K562 (cell line): Measurements from ENCODE around the gene SLC1A2. TPM values are rescaled to one million over a fixed set of nuclear protein-coding genes. Genes with fewer than 3 reads are reported as not detected.
A peak's percentile ranks its signal among the peaks of the same experiment; 100 is the strongest.

Source experiments
- ATAC-seq: fragments of 200-7000 bp; cut with Tn5 transposase; 3 replicates; pipeline ENCODE4 v1.9.1; 2020; ENCODE audit warnings: moderate library complexity
- BruUV-seq: library from RNA; stranded (reverse); fragments of 400-500 nt; replicated peaks from 2 replicates; lab custom pipeline; 2021; lab: Mats Ljungman, UMichigan
- CTCF ChIA-PET: fragments of 300-600 bp; formaldehyde crosslinking; extraction: SDS; loops from one replicate; lab custom pipeline; 2021; ENCODE audit warnings: low intra/inter-chr PET ratio; lab: Yijun Ruan, JAX
- POLR2A ChIA-PET: fragments of 300-600, 350-650 bp; sonication (Branson Sonifier 250); formaldehyde crosslinking; extraction: SDS; loops from one replicate; lab custom pipeline; 2021; ENCODE audit warnings: antibody characterized with exemption, inconsistent platforms; lab: Yijun Ruan, JAX
- DNase-seq, 4 experiments: peaks; one replicate each; pipeline versions ENCODE4 v3.0.0 to v3.0.0-alpha.2; 2011 to 2018; ENCODE audit warnings: low spot score in 3 of 4, mixed read lengths in 3 of 4; ENCODE audit errors: extremely low read depth in 1 of 4
- FAIRE-seq: peaks from 2 replicates; lab custom pipeline; 2011; peaks lifted over from hg19 to GRCh38; lab: Jason Lieb, UNC
- H2AFZ ChIP-seq: 2 replicates; pipeline ENCODE4 v1.6.0; 2011; ENCODE audit warnings: low read depth, low read length, control low read depth, inconsistent platforms
- H3K27ac ChIP-seq: fragments of 200-600 bp; 3 replicates; pipeline ENCODE4 v1.8.0; 2011; ENCODE audit warnings: low read depth, mild to moderate bottlenecking, control low read depth, inconsistent platforms, low read length, moderate library complexity, mixed read lengths; ENCODE audit errors: extremely low read depth
- H3K27me3 ChIP-seq, 2 experiments: fragments of 300-600 bp in 1 of 2; 2 replicates in 1 of 2; 3 replicates in 1 of 2; pipeline versions ENCODE4 v1.6.0 to v1.8.0; 2011; ENCODE audit warnings: inconsistent platforms in 2 of 2, low read length in 2 of 2, mild to moderate bottlenecking in 1 of 2, mixed read lengths in 1 of 2, moderate library complexity in 1 of 2; ENCODE audit not compliant: control insufficient read depth in 2 of 2, insufficient read depth in 2 of 2
- H3K36me3 ChIP-seq: fragments of 300-600 bp; 3 replicates; pipeline ENCODE4 v1.8.0; 2011; ENCODE audit warnings: mild to moderate bottlenecking, low read length, inconsistent platforms; ENCODE audit not compliant: control insufficient read depth, insufficient read depth
- H3K4me1 ChIP-seq, 2 experiments: fragments of 200-600 bp in 1 of 2; replicated peaks in 1 of 2; 2 replicates in 1 of 2; 3 replicates in 1 of 2; pipeline versions ENCODE4 v1.5.1 to v1.8.0; 2011; ENCODE audit warnings: inconsistent platforms in 2 of 2, low read length in 2 of 2, mild to moderate bottlenecking in 1 of 2, mixed read lengths in 1 of 2, moderate library complexity in 1 of 2; ENCODE audit not compliant: control insufficient read depth in 2 of 2, insufficient read depth in 2 of 2
- H3K4me2 ChIP-seq: 2 replicates; pipeline ENCODE4 v1.6.1; 2011; ENCODE audit warnings: low read length, control low read depth, inconsistent platforms, mixed read lengths; ENCODE audit not compliant: insufficient read depth
- H3K4me3 ChIP-seq: fragments of 200-600 bp; sonication (generic), shearing (Covaris generic); 2 replicates; pipeline ENCODE4 v1.5.1; 2016; ENCODE audit warnings: control low read depth, inconsistent platforms
- H3K79me2 ChIP-seq: fragments of 200-600 bp; 3 replicates; pipeline ENCODE4 v1.8.0; 2011; ENCODE audit warnings: low read length, inconsistent platforms; ENCODE audit not compliant: control insufficient read depth, insufficient read depth
- H3K9ac ChIP-seq, 2 experiments: 2 replicates each; pipeline versions ENCODE4 v1.6.0 to v1.6.1; 2011; ENCODE audit warnings: low read depth in 2 of 2, low read length in 2 of 2, control low read depth in 1 of 2, inconsistent platforms in 1 of 2, mild to moderate bottlenecking in 1 of 2, mixed read lengths in 1 of 2; ENCODE audit not compliant: insufficient read depth in 1 of 2
- H3K9me1 ChIP-seq: one replicate; pipeline ENCODE4 v1.6.0; 2011; ENCODE audit warnings: inconsistent platforms, mild to moderate bottlenecking, low read length, moderate library complexity; ENCODE audit not compliant: control insufficient read depth, insufficient read depth
- H3K9me3 ChIP-seq: replicated peaks from 2 replicates; pipeline ENCODE4 v1.5.1; 2011; ENCODE audit warnings: low read depth, low read length, inconsistent platforms; ENCODE audit not compliant: control insufficient read depth, insufficient read depth
- H4K20me1 ChIP-seq: replicated peaks from 2 replicates; pipeline ENCODE4 v1.6.1; 2011; ENCODE audit warnings: low read length, inconsistent platforms, mixed read lengths; ENCODE audit not compliant: control insufficient read depth, insufficient read depth
- ARNT ChIP-seq, 2 experiments: fragments of 450-650 bp; IDR thresholded peaks; 2 replicates each; pipeline ENCODE4 v1.6.1; 2016; ENCODE audit warnings: mild to moderate bottlenecking in 1 of 2
- BHLHE40 ChIP-seq: IDR thresholded peaks from 2 replicates; pipeline ENCODE4 v1.6.1; 2011; ENCODE audit warnings: low read length, improper control_type of control experiment
- DIDO1 ChIP-seq: fragments of 450-650 bp; IDR thresholded peaks from 2 replicates; pipeline ENCODE4 v1.6.1; 2016; ENCODE audit warnings: low read depth, missing biosample characterization, missing genetic modification characterization
- EGR1 ChIP-seq: fragments of 450-650 bp; conservative IDR thresholded peaks from 2 replicates; pipeline ENCODE4 v1.6.1; 2017; ENCODE audit warnings: mild to moderate bottlenecking
- GABPB2 ChIP-seq: fragments of 250-450 bp; sonication (Bioruptor Pico); conservative IDR thresholded peaks from 2 replicates; pipeline ENCODE4 v1.5.1; 2021; ENCODE audit warnings: mild to moderate bottlenecking
- HBP1 ChIP-seq: fragments of 450-650 bp; formaldehyde crosslinking; IDR thresholded peaks from 2 replicates; pipeline ENCODE4 v1.4.0; 2022; ENCODE audit warnings: missing genetic modification characterization
- HMGN3 ChIP-seq: IDR thresholded peaks from 2 replicates; pipeline ENCODE4 v1.6.1; 2011; ENCODE audit warnings: borderline replicate concordance, low read depth, mild to moderate bottlenecking, mixed read lengths, low read length; ENCODE audit not compliant: insufficient read length; ENCODE audit errors: extremely low read depth
- HNRNPLL ChIP-seq: fragments of 200-400 bp; formaldehyde crosslinking; IDR thresholded peaks from 2 replicates; pipeline ENCODE4 v1.6.1; 2017; ENCODE audit warnings: low read length, low read depth, mild to moderate bottlenecking; ENCODE audit not compliant: poor library complexity, severe bottlenecking
- THRAP3 ChIP-seq: fragments of 450-650 bp; IDR thresholded peaks from 2 replicates; pipeline ENCODE4 v1.6.1; 2016; ENCODE audit warnings: mild to moderate bottlenecking, inconsistent platforms, borderline replicate concordance
- TSC22D4 ChIP-seq: fragments of 450-650 bp; IDR thresholded peaks from 2 replicates; pipeline ENCODE4 v1.6.1; 2016; ENCODE audit warnings: missing genetic modification characterization, missing biosample characterization, control low read depth
- XRCC5 ChIP-seq: fragments of 200-400 bp; formaldehyde crosslinking; IDR thresholded peaks from 2 replicates; pipeline ENCODE4 v1.6.1; 2017; ENCODE audit warnings: low read depth, mild to moderate bottlenecking, low read length
- ZNF140 ChIP-seq: fragments of 250-450 bp; sonication (Bioruptor Pico); IDR thresholded peaks from 2 replicates; pipeline ENCODE4 v1.8.0; 2021; ENCODE audit warnings: moderate library complexity, mild to moderate bottlenecking, inconsistent platforms
- WGBS: fragments of 100-300 bp; shearing (Covaris generic); methylation state at CpG from one replicate; pipeline ENCODE4 v1.1.6; 2016; ENCODE audit warnings: low coverage, mixed read lengths; ENCODE audit not compliant: insufficient coverage; ENCODE audit errors: missing lambda C conversion rate; 5-methylcytosine and 5-hydroxymethylcytosine counted together
- in situ Hi-C: fragments of 300-500 bp; cut with MboI; formaldehyde crosslinking; loops from 4 replicates; pipeline ENCODE4 v1.15.0; 2018; ENCODE audit warnings: inconsistent platforms, mixed read lengths
- intact Hi-C: fragments of 100-400 bp; cut with micrococcal nuclease; formaldehyde crosslinking; loops from 2 replicates; pipeline ENCODE4 v1.14.2; 2022
- polyA plus RNA-seq, 8 experiments: library from polyadenylated mRNA; depleted of rRNA in 4 of 8; stranded (reverse) in 5 of 8; unstranded in 3 of 8; fragments of >200 nt; fragmentation: Nextera tagmentation in 2 of 8; fragmentation: Illumina TruSeq in 1 of 8; extraction: Ambion mirVana in 2 of 8; extraction: Trizol in 1 of 8; gene quantifications; 2 replicates each; pipeline versions ENCODE4 v1.2.1 to v1.2.3, GENCODE V29; 2011 to 2014; ENCODE audit warnings: inconsistent platforms in 1 of 8, missing spikeins in 1 of 8
- total RNA-seq, 7 experiments: library from RNA; depleted of rRNA in 6 of 7; stranded (reverse); fragments of >200 nt in 6 of 7; fragmentation: Illumina TruSeq in 2 of 7; extraction: Trizol in 2 of 7; gene quantifications; 2 replicates each; pipeline versions ENCODE4 v1.2.1 to v1.2.3, GENCODE V29; 2011 to 2021; ENCODE audit warnings: low replicate concordance in 1 of 7
- TF ChIP-seq, protein P1 (sequence below): sonication (generic); formaldehyde crosslinking; IDR thresholded peaks from 2 replicates; pipeline ENCODE4 v1.8.0; 2022; ENCODE audit warnings: missing genetic modification reagents, mild to moderate bottlenecking, borderline replicate concordance

SLC1A2 gene
- total and polyA plus RNA-seq, 9 of the 15 experiments (the other 6 are each of a cell fraction or from before 2014, with no cell fraction given), result 0.03 to 0.07 (median 0.04) TPM; not detected in 5

- peak; percentile 60 for TF ChIP-seq BHLHE40
- TF ChIP-seq TSC22D4 (tag), result no peak
- 0 out of 2 replicates have a peak, but pooled peaks have one; percentile 22 for TF ChIP-seq DIDO1
- no peak for TF ChIP-seq HMGN3
- TF ChIP-seq EGR1, result 0 out of 2 replicates have a peak, but pooled peaks have one; percentile 20
- intact Hi-C loops, result loop anchor here (5.0 kb wide), 5 partner anchors 83 to 878 kb away; partner anchors contain the start of gene ELF5
- ATAC-seq (no peak), FAIRE-seq (no peak), DNase-seq (no peak)
- H3K27me3 ChIP-seq, result peaks cover 0 to 19% of the 10 kb centered on the region in 2 experiments
- no peak overlapping the region for H3K9ac ChIP-seq
- no peaks in the 10 kb centered on the region for H3K79me2 ChIP-seq
- H3K9me3 ChIP-seq, result no peaks in the 10 kb centered on the region
- no peaks in the 10 kb centered on the region for H3K36me3 ChIP-seq
- no peaks in the 10 kb centered on the region for H3K4me1 ChIP-seq
- in situ Hi-C loops, result loop anchor here (5.0 kb wide), 1 partner anchor 463 kb away; no protein-coding TSS in a partner anchor
- no TSS peak for BruUV-seq
- H3K27ac ChIP-seq, result no peak overlapping the region
- no peaks in the 10 kb centered on the region for H4K20me1 ChIP-seq
- CTCF ChIA-PET, result interaction anchor here (0.7 kb wide), 1 partner anchor 804 kb away, joined by 7 read pairs; no protein-coding TSS in a partner anchor
- POLR2A ChIA-PET, result interaction anchor here (0.7 kb wide), 1 partner anchor 732 kb away, joined by 3 read pairs; no protein-coding TSS in a partner anchor
- no peaks in the 10 kb centered on the region for H3K9me1 ChIP-seq
- H3K4me2 ChIP-seq, result no peak overlapping the region
- no peak overlapping the region for H2AFZ ChIP-seq
- WGBS, result 3% methylated on average over 6 of the region's 6 CpGs
- H3K4me3 ChIP-seq, result no peak overlapping the region
Measured at GRCh38 chr11:35389897-35390465, 29.4 kb downstream of the SLC1A2 start.

DNA sequence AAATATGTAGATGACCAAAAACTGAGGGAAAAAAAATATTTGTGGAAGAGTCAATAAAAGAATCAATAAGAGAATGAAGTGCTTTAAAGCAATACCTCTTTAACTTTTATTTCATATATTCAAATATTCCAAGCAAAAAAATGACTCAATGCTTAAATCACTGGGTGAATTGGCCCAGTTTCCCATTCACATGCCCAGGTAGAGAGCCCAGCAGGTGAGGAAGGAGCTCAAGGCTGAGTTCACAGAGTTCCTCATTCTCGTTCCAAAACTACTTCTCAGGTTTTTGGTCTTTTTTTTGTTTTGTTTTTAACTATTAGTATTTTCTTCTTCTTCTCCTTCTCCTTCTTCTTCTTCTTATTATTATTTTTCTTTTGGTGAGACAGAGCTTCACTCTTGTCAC, 30.2 kb downstream of the SLC1A2 start:
- TF ChIP-seq ARNT (IDR thresholded peaks at IDR 0.05) (no peak), XRCC5 (no peak), HNRNPLL (no peak), THRAP3 (no peak), GABPB2 (CRISPR knock-in tag) (no peak), ZNF140 (CRISPR knock-in tag) (no peak), HBP1 (CRISPR knock-in tag) (no peak)
- TF ChIP-seq, protein P1, sequence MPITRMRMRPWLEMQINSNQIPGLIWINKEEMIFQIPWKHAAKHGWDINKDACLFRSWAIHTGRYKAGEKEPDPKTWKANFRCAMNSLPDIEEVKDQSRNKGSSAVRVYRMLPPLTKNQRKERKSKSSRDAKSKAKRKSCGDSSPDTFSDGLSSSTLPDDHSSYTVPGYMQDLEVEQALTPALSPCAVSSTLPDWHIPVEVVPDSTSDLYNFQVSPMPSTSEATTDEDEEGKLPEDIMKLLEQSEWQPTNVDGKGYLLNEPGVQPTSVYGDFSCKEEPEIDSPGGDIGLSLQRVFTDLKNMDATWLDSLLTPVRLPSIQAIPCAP (CRISPR knock-in tag), result no peak
- in situ Hi-C loops, result no loop called here

More for the DNA sequence above, 30.2 kb downstream of the SLC1A2 start:
- ChIA-PET POLR2A (no interaction called here), CTCF (no interaction called here)
- Histone ChIP-seq H3K9me1 (no peaks in the 10 kb centered on the region), H3K9ac (no peak overlapping the region), H3K27ac (no peak overlapping the region), H2AFZ (no peak overlapping the region), H3K79me2 (no peaks in the 10 kb centered on the region), H4K20me1 (no peaks in the 10 kb centered on the region), H3K27me3 (peaks cover 0 to 11% of the 10 kb centered on the region in 2 experiments), H3K4me3 (no peak overlapping the region), H3K9me3 (no peaks in the 10 kb centered on the region), H3K4me2 (no peak overlapping the region), H3K36me3 (no peaks in the 10 kb centered on the region), H3K4me1 (no peaks in the 10 kb centered on the region)
- FAIRE-seq (no peak), DNase-seq (no peak), ATAC-seq (no peak)
- 0% methylated on average over 1 of the region's 1 CpG for WGBS
- intact Hi-C loops, result no loop called here
- no TSS peak for BruUV-seq
